OCI-LY3 (cell line): ENCODE data around the gene FMR1.

ENCODE experiments used
- H2AFZ ChIP-seq: fragments of 200-600, 300-600 bp; shearing (Covaris generic); 2 replicates; pipeline ENCODE4 v1.6.0; 2014; ENCODE audit warnings: antibody characterized with exemption, low read depth, low read length
- H3K27ac ChIP-seq: fragments of 200-600, 300-600 bp; sonication (generic); 2 replicates; pipeline ENCODE4 v1.5.1; 2014; ENCODE audit warnings: mild to moderate bottlenecking, low read length, moderate library complexity, mixed read lengths
- H3K27me3 ChIP-seq: fragments of 200-600, 300-600 bp; sonication (generic); 2 replicates; pipeline ENCODE4 v1.6.1; 2014; ENCODE audit warnings: low read depth, low read length, mixed read lengths
- H3K36me3 ChIP-seq: fragments of 200-600, 300-600 bp; sonication (generic); replicated peaks from 2 replicates; pipeline ENCODE3; 2014; ENCODE audit warnings: low read depth, low read length, mixed read lengths
- H3K4me1 ChIP-seq: fragments of 300-600, 200-600 bp; sonication (generic); 2 replicates; pipeline ENCODE4 v1.6.1; 2014; ENCODE audit warnings: low read length, mixed read lengths
- H3K4me2 ChIP-seq: fragments of 200-600, 300-600 bp; sonication (generic); 2 replicates; pipeline ENCODE4 v1.6.1; 2014; ENCODE audit warnings: low read length, mixed read lengths
- H3K4me3 ChIP-seq: fragments of 300-600, 200-600 bp; sonication (generic); 2 replicates; pipeline ENCODE4 v1.5.1; 2014; ENCODE audit warnings: antibody characterized with exemption, mild to moderate bottlenecking, low read length, moderate library complexity
- H3K79me2 ChIP-seq: fragments of 300-600, 200-600 bp; shearing (Covaris generic); 2 replicates; pipeline ENCODE4 v1.6.1; 2014; ENCODE audit warnings: mild to moderate bottlenecking, low read length, mixed read lengths
- H3K9ac ChIP-seq: fragments of 300-600, 200-600 bp; shearing (Covaris generic); 2 replicates; pipeline ENCODE4 v1.6.0; 2014; ENCODE audit warnings: mild to moderate bottlenecking, low read length, moderate library complexity
- H3K9me3 ChIP-seq: fragments of 200-600, 300-600 bp; shearing (Covaris generic); 2 replicates; pipeline ENCODE4 v1.6.1; 2014; ENCODE audit warnings: low read length, mixed read lengths; ENCODE audit not compliant: insufficient read depth
- H4K20me1 ChIP-seq: fragments of 200-600, 300-600 bp; sonication (generic); 2 replicates; pipeline ENCODE4 v1.6.1; 2016; ENCODE audit warnings: low read length, mixed read lengths; ENCODE audit not compliant: insufficient read depth
- EZH2phosphoT487 ChIP-seq: fragments of 200-600 bp; shearing (Covaris generic); IDR thresholded peaks from 2 replicates; pipeline ENCODE4 v1.6.1; 2018; ENCODE audit warnings: antibody characterized with exemption, mixed run types, low read depth
- TF ChIP-seq, protein P1 (sequence below): fragments of 200-600, 300-600 bp; sonication (generic); IDR thresholded peaks from 2 replicates; pipeline ENCODE4 v1.5.1; 2014; ENCODE audit warnings: antibody characterized with exemption, low read length, low read depth

The FMR1 gene

GRCh38 chrX:147884958-147885357, 26.8 kb upstream of the FMR1 start:
- Histone ChIP-seq H3K4me2 (no peak overlapping the region), H2AFZ (no peak overlapping the region), H3K9me3 (no peaks in the 10 kb centered on the region), H3K27ac (no peak overlapping the region), H3K4me3 (no peak overlapping the region), H3K4me1 (no peaks in the 10 kb centered on the region), H3K79me2 (no peaks in the 10 kb centered on the region), H3K9ac (no peak overlapping the region), H3K36me3 (no peaks in the 10 kb centered on the region), H3K27me3 (no peaks in the 10 kb centered on the region), H4K20me1 (no peaks in the 10 kb centered on the region)
- no peak for TF ChIP-seq EZH2phosphoT487
- TF ChIP-seq, protein P1, sequence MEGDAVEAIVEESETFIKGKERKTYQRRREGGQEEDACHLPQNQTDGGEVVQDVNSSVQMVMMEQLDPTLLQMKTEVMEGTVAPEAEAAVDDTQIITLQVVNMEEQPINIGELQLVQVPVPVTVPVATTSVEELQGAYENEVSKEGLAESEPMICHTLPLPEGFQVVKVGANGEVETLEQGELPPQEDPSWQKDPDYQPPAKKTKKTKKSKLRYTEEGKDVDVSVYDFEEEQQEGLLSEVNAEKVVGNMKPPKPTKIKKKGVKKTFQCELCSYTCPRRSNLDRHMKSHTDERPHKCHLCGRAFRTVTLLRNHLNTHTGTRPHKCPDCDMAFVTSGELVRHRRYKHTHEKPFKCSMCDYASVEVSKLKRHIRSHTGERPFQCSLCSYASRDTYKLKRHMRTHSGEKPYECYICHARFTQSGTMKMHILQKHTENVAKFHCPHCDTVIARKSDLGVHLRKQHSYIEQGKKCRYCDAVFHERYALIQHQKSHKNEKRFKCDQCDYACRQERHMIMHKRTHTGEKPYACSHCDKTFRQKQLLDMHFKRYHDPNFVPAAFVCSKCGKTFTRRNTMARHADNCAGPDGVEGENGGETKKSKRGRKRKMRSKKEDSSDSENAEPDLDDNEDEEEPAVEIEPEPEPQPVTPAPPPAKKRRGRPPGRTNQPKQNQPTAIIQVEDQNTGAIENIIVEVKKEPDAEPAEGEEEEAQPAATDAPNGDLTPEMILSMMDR = no peak

- no peaks in the 10 kb centered on the region for H3K36me3 ChIP-seq
- no peaks in the 10 kb centered on the region for H3K79me2 ChIP-seq
- TF ChIP-seq, protein P1 = no peak
- no peak for TF ChIP-seq EZH2phosphoT487
- H3K4me2 ChIP-seq = no peak overlapping the region
- H2AFZ ChIP-seq = no peak overlapping the region
- no peak overlapping the region for H3K9ac ChIP-seq
- H3K4me1 ChIP-seq = no peaks in the 10 kb centered on the region
- no peaks in the 10 kb centered on the region for H4K20me1 ChIP-seq
- no peak overlapping the region for H3K27ac ChIP-seq
- no peaks in the 10 kb centered on the region for H3K27me3 ChIP-seq
- H3K4me3 ChIP-seq = no peak overlapping the region
- H3K9me3 ChIP-seq = no peaks in the 10 kb centered on the region
Measured at GRCh38 chrX:147890756-147891155, 21.0 kb upstream of the FMR1 start.

GRCh38 chrX:147891896-147892295, 19.8 kb upstream of the FMR1 start:
- no peaks in the 10 kb centered on the region for H3K36me3 ChIP-seq
- no peaks in the 10 kb centered on the region for H3K27me3 ChIP-seq
- H3K4me3 ChIP-seq = no peak overlapping the region
- H3K4me1 ChIP-seq = no peaks in the 10 kb centered on the region
- TF ChIP-seq, protein P1 = no peak
- TF ChIP-seq EZH2phosphoT487 = no peak
- H2AFZ ChIP-seq = no peak overlapping the region
- H3K79me2 ChIP-seq = no peaks in the 10 kb centered on the region
- H3K27ac ChIP-seq = no peak overlapping the region
- no peak overlapping the region for H3K9ac ChIP-seq
- no peaks in the 10 kb centered on the region for H4K20me1 ChIP-seq
- no peak overlapping the region for H3K4me2 ChIP-seq
- H3K9me3 ChIP-seq = no peaks in the 10 kb centered on the region

DNA sequence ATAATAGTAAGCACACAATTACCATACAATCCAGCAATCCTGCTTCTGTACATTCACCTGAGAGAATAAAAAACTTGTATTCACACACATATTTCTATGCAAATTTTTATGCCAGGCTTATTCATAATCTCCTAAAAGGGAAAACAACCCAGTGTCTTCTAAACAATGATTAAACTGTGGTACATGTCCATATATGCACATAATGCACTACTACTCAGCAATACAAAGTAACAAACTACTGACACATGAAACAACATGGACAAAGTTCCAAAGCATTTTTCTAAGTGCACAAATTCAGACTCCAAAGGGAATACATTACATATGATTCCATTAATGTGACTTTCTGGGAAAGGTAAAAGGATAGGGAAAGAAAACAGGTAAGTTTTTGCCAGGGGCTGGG, 18.0 kb upstream of the FMR1 start:
- Histone ChIP-seq H4K20me1 (no peaks in the 10 kb centered on the region), H3K4me3 (no peak overlapping the region), H3K27me3 (no peaks in the 10 kb centered on the region), H3K36me3 (no peaks in the 10 kb centered on the region), H3K4me1 (no peaks in the 10 kb centered on the region), H2AFZ (no peak overlapping the region), H3K9me3 (no peaks in the 10 kb centered on the region), H3K9ac (no peak overlapping the region), H3K4me2 (no peak overlapping the region), H3K79me2 (no peaks in the 10 kb centered on the region), H3K27ac (no peak overlapping the region)
- TF ChIP-seq EZH2phosphoT487 = no peak
- TF ChIP-seq, protein P1 = no peak
